GM12878 (cell line): ENCODE results near the gene KIF11. TPM values are rescaled to one million over a fixed set of nuclear protein-coding genes. Genes with fewer than 3 reads are reported as not detected.
A peak's percentile ranks its signal among the peaks of the same experiment; 100 is the strongest.

Source experiments
- ATAC-seq: fragments of 200-7000 bp; cut with Tn5 transposase; 3 replicates; pipeline ENCODE4 v1.9.1; 2020; ENCODE audit warnings: mild to moderate bottlenecking, moderate library complexity
- BruUV-seq: library from RNA; stranded (reverse); fragments of 400-500 nt; replicated peaks from 2 replicates; lab custom pipeline; 2021; lab: Mats Ljungman, UMichigan
- CTCF ChIA-PET: fragments of 300-600 bp; sonication (Branson Sonifier 250); formaldehyde crosslinking; extraction: SDS; loops from one replicate; lab custom pipeline; 2021; ENCODE audit warnings: inconsistent platforms; lab: Yijun Ruan, JAX
- POLR2A ChIA-PET: fragments of 350-600 bp; formaldehyde crosslinking; extraction: SDS; loops from one replicate; lab custom pipeline; 2021; ENCODE audit warnings: inconsistent platforms; lab: Charles Lee
- RAD21 ChIA-PET: fragments of 300-600 bp; sonication (Branson Sonifier 250); formaldehyde crosslinking; loops from one replicate; lab custom pipeline; 2023; ENCODE audit warnings: antibody characterized with exemption; ENCODE audit not compliant: unreplicated experiment; lab: Charles Lee
- SMC1A ChIA-PET: fragments of 300-600 bp; sonication (Branson Sonifier 250); formaldehyde crosslinking; loops from one replicate; lab custom pipeline; 2023; ENCODE audit not compliant: unreplicated experiment, uncharacterized antibody; lab: Charles Lee
- DNase-seq: peaks from one replicate; pipeline ENCODE4 v3.0.0-alpha.2; 2011; ENCODE audit warnings: low read depth, low spot score
- FAIRE-seq: peaks from 3 replicates; lab custom pipeline; 2011; peaks lifted over from hg19 to GRCh38; lab: Jason Lieb, UNC
- H2AFZ ChIP-seq: 2 replicates; pipeline ENCODE4 v1.6.0; 2011; ENCODE audit warnings: low read depth, low read length, control low read depth; ENCODE audit not compliant: control insufficient read depth
- H3K27ac ChIP-seq: 2 replicates; pipeline ENCODE4 v1.5.1; 2011; ENCODE audit warnings: control low read depth; ENCODE audit not compliant: control insufficient read depth, insufficient read depth
- H3K27me3 ChIP-seq, 2 experiments: replicated peaks in 1 of 2; 2 replicates each; pipeline versions ENCODE4 v1.6.0 to v1.6.1; 2011; ENCODE audit warnings: low read length in 1 of 2; ENCODE audit not compliant: control insufficient read depth in 2 of 2, insufficient read depth in 2 of 2
- H3K36me3 ChIP-seq, 2 experiments: 2 replicates each; pipeline ENCODE4 v1.5.1; 2011; ENCODE audit warnings: low read length in 1 of 2; ENCODE audit not compliant: control insufficient read depth in 2 of 2, insufficient read depth in 2 of 2
- H3K4me1 ChIP-seq: 2 replicates; pipeline ENCODE4 v1.6.1; 2011; ENCODE audit warnings: mild to moderate bottlenecking, low read length, moderate library complexity, mixed read lengths; ENCODE audit not compliant: control insufficient read depth, insufficient read depth
- H3K4me2 ChIP-seq: 2 replicates; pipeline ENCODE4 v1.6.0; 2011; ENCODE audit warnings: control low read depth; ENCODE audit not compliant: control insufficient read depth, insufficient read depth
- H3K4me3 ChIP-seq: fragments of 200-600 bp; sonication (generic); 2 replicates; pipeline ENCODE4 v1.5.1; 2016
- H3K79me2 ChIP-seq: 2 replicates; pipeline ENCODE4 v1.6.0; 2011; ENCODE audit warnings: low read length; ENCODE audit not compliant: control insufficient read depth, insufficient read depth
- H3K9ac ChIP-seq: 2 replicates; pipeline ENCODE4 v1.8.0; 2011; ENCODE audit warnings: low read length, control low read depth, mixed read lengths; ENCODE audit not compliant: control insufficient read depth, insufficient read depth
- H3K9me3 ChIP-seq: replicated peaks from 3 replicates; pipeline ENCODE4 v1.5.1; 2011; ENCODE audit warnings: mild to moderate bottlenecking, low read length; ENCODE audit not compliant: control insufficient read depth, insufficient read depth
- H4K20me1 ChIP-seq: 2 replicates; pipeline ENCODE4 v1.6.0; 2011; ENCODE audit not compliant: control insufficient read depth, insufficient read depth
- ATF7 ChIP-seq: fragments of 450-650 bp; IDR thresholded peaks from 2 replicates; pipeline ENCODE4 v1.6.1; 2016; ENCODE audit warnings: low read depth, mild to moderate bottlenecking
- ETV6 ChIP-seq, 2 experiments: fragments of 450-650 bp in 1 of 2; IDR thresholded peaks in 1 of 2; conservative IDR thresholded peaks in 1 of 2; 2 replicates each; pipeline ENCODE4 v1.6.1; 2014; ENCODE audit warnings: antibody characterized with exemption in 1 of 2, borderline replicate concordance in 1 of 2, low read depth in 1 of 2, mild to moderate bottlenecking in 1 of 2, moderate library complexity in 1 of 2
- IKZF2 ChIP-seq, 2 experiments: fragments of 450-650 bp; IDR thresholded peaks; 2 replicates each; pipeline ENCODE4 v1.6.1; 2017; ENCODE audit warnings: mild to moderate bottlenecking in 2 of 2, moderate library complexity in 2 of 2
- PAX5 ChIP-seq: IDR thresholded peaks from 2 replicates; pipeline ENCODE4 v1.6.1; 2011; ENCODE audit warnings: low read depth, low read length, borderline replicate concordance
- SMAD5 ChIP-seq: IDR thresholded peaks from 2 replicates; pipeline ENCODE4 v1.6.1; 2016; ENCODE audit warnings: antibody characterized with exemption, low read depth
- TCF3 ChIP-seq: IDR thresholded peaks from 2 replicates; pipeline ENCODE4 v1.6.1; 2012; ENCODE audit warnings: low read depth, mild to moderate bottlenecking, low read length, borderline replicate concordance; ENCODE audit not compliant: insufficient read depth
- YY1 ChIP-seq: IDR thresholded peaks from 2 replicates; pipeline ENCODE4 v1.6.1; 2011; ENCODE audit warnings: low read depth, mild to moderate bottlenecking, low read length
- WGBS: methylation state at CpG from one replicate; pipeline ENCODE4 v1.1.6; 2016; ENCODE audit warnings: low lambda C conversion rate; ENCODE audit not compliant: insufficient replicate concordance, insufficient coverage; ENCODE audit errors: missing lambda C conversion rate; 5-methylcytosine and 5-hydroxymethylcytosine counted together
- in situ Hi-C: fragments of 300-500 bp; cut with MboI; formaldehyde crosslinking; loops from 9 replicates; pipeline ENCODE4 v1.14.3; 2018; ENCODE audit warnings: mixed read lengths
- intact Hi-C: fragments of 100-400 bp; cut with micrococcal nuclease; formaldehyde crosslinking; loops from one replicate; pipeline ENCODE4 v1.14.2; 2022; ENCODE audit not compliant: unreplicated experiment
- polyA plus RNA-seq, 11 experiments: library from polyadenylated mRNA; depleted of rRNA in 4 of 11; unstranded in 6 of 11; stranded (reverse) in 5 of 11; fragments of >200 nt; fragmentation: Nextera tagmentation in 4 of 11; fragmentation: Illumina TruSeq in 1 of 11; extraction: Ambion mirVana in 4 of 11; extraction: Trizol in 1 of 11; gene quantifications; 1 replicate in 1 of 11; 2 replicates in 10 of 11; pipeline versions ENCODE4 v1.2.1 to v1.2.3, GENCODE V29; 2011 to 2016; ENCODE audit warnings: inconsistent platforms in 2 of 11, missing spikeins in 2 of 11, low read depth in 1 of 11
- total RNA-seq, 4 experiments: library from RNA; depleted of rRNA in 3 of 4; stranded (reverse); fragments of >200 nt in 3 of 4; fragmentation: Illumina TruSeq in 1 of 4; extraction: Trizol in 1 of 4; gene quantifications; 2 replicates each; pipeline versions ENCODE4 v1.2.1 to v1.2.3, GENCODE V29; 2013 to 2021
- TF ChIP-seq, protein P1 (sequence below): fragments of 450-650 bp; IDR thresholded peaks from 2 replicates; pipeline ENCODE4 v1.6.1; 2017; ENCODE audit warnings: mild to moderate bottlenecking, low read depth, inconsistent platforms; ENCODE audit not compliant: poor library complexity, severe bottlenecking
- TF ChIP-seq, protein P2 (sequence below): IDR thresholded peaks from 2 replicates; pipeline ENCODE4 v1.6.1; 2012; ENCODE audit warnings: low read depth, low read length, improper control_type of control experiment
- TF ChIP-seq, protein P3 (sequence below): IDR thresholded peaks from 2 replicates; pipeline ENCODE4 v1.6.1; 2011; ENCODE audit warnings: mild to moderate bottlenecking, low read depth, low read length, moderate library complexity; ENCODE audit not compliant: insufficient replicate concordance
- TF ChIP-seq, protein P4 (sequence below): fragments of 450-650 bp; IDR thresholded peaks from 2 replicates; pipeline ENCODE4 v1.6.1; 2017; ENCODE audit warnings: mild to moderate bottlenecking, moderate library complexity
- TF ChIP-seq, protein P5 (sequence below): IDR thresholded peaks from 2 replicates; pipeline ENCODE4 v1.6.1; 2011; ENCODE audit warnings: borderline replicate concordance, low read depth, mild to moderate bottlenecking, moderate library complexity, mixed read lengths, low read length; ENCODE audit not compliant: insufficient read depth; ENCODE audit errors: extremely low read length

KIF11 gene
- total and polyA plus RNA-seq, 10 of the 15 experiments (the other 5 are each of a cell fraction or from before 2014, with no cell fraction given) = 14.1 to 79.8 (median 41.9) TPM

DNA sequence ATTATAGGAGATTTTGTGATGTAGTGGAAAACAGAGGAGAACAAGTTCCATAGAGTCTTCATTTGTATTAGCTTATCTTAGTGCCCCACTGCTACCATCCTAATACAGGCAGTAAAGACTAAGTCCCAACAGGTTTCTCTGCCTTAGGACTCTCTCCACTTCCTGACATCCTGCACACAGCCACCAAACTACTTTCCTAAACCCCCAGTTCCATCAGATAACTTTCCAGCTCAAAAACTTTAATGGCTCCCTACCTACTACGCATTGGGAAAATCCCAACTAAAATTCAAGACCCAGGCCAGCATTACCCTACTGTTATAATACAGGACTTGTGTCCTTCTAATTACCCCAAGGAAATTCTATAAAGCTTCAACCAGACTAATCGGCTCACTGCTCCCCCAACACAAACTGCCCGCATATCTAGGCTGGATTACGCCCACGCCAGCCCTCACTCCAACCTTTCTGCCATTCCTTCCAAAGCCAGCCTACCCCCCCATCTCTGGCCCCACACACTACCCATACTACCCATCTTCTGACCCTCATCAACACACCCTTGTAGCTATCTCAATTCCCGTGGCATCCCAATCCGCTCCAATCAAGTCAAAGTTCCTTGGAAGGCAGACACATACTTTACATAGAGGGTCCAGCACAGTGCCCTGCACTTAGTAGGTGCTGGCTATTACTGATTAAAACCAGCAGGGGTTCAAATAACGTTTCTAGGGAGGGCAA, 20.4 kb upstream of the KIF11 start:
- intact Hi-C loops (loop anchor here (10.0 kb wide), 1 partner anchor 488 kb away; no protein-coding TSS in a partner anchor), in situ Hi-C loops (loop anchor here (5.0 kb wide), 1 partner anchor 55 kb away; no protein-coding TSS in a partner anchor)
- DNase-seq = no peak
- Histone ChIP-seq H3K9me3 (no peaks in the 10 kb centered on the region), H3K27me3 (no peaks in the 10 kb centered on the region), H3K27ac (no peak overlapping the region; the same call in 1 of the 2 replicates), H3K4me2 (peak overlapping the region; percentile 85), H3K79me2 (peaks cover 45% of the 10 kb centered on the region), H3K4me1 (peaks cover 10% of the 10 kb centered on the region), H3K36me3 (no peaks in the 10 kb centered on the region; a peak in 1 of 4 replicates), H3K4me3 (peak overlapping the region; percentile 82), H2AFZ (no peak overlapping the region; the same call in 1 of the 2 replicates), H3K9ac (peak overlapping the region; percentile 76), H4K20me1 (no peaks in the 10 kb centered on the region)
- ChIA-PET RAD21 (interaction anchor here (0.9 to 5.9 kb wide), 7 partner anchors 10 to 777 kb away, joined by 3 to 69 read pairs (median 3); no protein-coding TSS in a partner anchor), POLR2A (interaction anchor here (0.6 to 2.5 kb wide), 4 partner anchors 18 to 623 kb away, joined by 3 to 8 read pairs (median 3); partner anchors contain the start of gene KIF11), SMC1A (interaction anchor here (0.9 to 10.3 kb wide), 15 partner anchors 9 to 484 kb away, joined by 3 to 106 read pairs (median 4); partner anchors contain the start of genes EXOC6 and KIF11), CTCF (interaction anchor here (0.6 to 9.2 kb wide), 11 partner anchors 18 to 476 kb away, joined by 3 to 179 read pairs (median 5); no protein-coding TSS in a partner anchor)
- no peak for ATAC-seq
- TF ChIP-seq, protein P1, sequence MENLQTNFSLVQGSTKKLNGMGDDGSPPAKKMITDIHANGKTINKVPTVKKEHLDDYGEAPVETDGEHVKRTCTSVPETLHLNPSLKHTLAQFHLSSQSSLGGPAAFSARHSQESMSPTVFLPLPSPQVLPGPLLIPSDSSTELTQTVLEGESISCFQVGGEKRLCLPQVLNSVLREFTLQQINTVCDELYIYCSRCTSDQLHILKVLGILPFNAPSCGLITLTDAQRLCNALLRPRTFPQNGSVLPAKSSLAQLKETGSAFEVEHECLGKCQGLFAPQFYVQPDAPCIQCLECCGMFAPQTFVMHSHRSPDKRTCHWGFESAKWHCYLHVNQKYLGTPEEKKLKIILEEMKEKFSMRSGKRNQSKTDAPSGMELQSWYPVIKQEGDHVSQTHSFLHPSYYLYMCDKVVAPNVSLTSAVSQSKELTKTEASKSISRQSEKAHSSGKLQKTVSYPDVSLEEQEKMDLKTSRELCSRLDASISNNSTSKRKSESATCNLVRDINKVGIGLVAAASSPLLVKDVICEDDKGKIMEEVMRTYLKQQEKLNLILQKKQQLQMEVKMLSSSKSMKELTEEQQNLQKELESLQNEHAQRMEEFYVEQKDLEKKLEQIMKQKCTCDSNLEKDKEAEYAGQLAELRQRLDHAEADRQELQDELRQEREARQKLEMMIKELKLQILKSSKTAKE = no peak
- TF ChIP-seq IKZF2 (IDR thresholded peaks at IDR 0.05) (no peak), SMAD5 (no peak), YY1 (no peak), ETV6 (conservative IDR thresholded peaks at IDR 0.05 in 1 of 2, IDR thresholded peaks at IDR 0.05 in 1 of 2; ENCODE audit: borderline replicate concordance in 1 of 2, low read depth in 1 of 2) (no peak), TCF3 (no peak), PAX5 (no peak), ATF7 (no peak)
- TF ChIP-seq, protein P2, sequence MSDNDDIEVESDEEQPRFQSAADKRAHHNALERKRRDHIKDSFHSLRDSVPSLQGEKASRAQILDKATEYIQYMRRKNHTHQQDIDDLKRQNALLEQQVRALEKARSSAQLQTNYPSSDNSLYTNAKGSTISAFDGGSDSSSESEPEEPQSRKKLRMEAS = no peak
- TF ChIP-seq, protein P3, sequence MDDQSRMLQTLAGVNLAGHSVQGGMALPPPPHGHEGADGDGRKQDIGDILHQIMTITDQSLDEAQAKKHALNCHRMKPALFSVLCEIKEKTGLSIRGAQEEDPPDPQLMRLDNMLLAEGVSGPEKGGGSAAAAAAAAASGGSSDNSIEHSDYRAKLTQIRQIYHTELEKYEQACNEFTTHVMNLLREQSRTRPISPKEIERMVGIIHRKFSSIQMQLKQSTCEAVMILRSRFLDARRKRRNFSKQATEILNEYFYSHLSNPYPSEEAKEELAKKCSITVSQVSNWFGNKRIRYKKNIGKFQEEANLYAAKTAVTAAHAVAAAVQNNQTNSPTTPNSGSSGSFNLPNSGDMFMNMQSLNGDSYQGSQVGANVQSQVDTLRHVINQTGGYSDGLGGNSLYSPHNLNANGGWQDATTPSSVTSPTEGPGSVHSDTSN = no peak
- TF ChIP-seq, protein P4, sequence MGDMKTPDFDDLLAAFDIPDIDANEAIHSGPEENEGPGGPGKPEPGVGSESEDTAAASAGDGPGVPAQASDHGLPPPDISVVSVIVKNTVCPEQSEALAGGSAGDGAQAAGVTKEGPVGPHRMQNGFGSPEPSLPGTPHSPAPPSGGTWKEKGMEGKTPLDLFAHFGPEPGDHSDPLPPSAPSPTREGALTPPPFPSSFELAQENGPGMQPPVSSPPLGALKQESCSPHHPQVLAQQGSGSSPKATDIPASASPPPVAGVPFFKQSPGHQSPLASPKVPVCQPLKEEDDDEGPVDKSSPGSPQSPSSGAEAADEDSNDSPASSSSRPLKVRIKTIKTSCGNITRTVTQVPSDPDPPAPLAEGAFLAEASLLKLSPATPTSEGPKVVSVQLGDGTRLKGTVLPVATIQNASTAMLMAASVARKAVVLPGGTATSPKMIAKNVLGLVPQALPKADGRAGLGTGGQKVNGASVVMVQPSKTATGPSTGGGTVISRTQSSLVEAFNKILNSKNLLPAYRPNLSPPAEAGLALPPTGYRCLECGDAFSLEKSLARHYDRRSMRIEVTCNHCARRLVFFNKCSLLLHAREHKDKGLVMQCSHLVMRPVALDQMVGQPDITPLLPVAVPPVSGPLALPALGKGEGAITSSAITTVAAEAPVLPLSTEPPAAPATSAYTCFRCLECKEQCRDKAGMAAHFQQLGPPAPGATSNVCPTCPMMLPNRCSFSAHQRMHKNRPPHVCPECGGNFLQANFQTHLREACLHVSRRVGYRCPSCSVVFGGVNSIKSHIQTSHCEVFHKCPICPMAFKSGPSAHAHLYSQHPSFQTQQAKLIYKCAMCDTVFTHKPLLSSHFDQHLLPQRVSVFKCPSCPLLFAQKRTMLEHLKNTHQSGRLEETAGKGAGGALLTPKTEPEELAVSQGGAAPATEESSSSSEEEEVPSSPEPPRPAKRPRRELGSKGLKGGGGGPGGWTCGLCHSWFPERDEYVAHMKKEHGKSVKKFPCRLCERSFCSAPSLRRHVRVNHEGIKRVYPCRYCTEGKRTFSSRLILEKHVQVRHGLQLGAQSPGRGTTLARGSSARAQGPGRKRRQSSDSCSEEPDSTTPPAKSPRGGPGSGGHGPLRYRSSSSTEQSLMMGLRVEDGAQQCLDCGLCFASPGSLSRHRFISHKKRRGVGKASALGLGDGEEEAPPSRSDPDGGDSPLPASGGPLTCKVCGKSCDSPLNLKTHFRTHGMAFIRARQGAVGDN = no peak
- TF ChIP-seq, protein P5, sequence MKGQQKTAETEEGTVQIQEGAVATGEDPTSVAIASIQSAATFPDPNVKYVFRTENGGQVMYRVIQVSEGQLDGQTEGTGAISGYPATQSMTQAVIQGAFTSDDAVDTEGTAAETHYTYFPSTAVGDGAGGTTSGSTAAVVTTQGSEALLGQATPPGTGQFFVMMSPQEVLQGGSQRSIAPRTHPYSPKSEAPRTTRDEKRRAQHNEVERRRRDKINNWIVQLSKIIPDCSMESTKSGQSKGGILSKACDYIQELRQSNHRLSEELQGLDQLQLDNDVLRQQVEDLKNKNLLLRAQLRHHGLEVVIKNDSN = no peak
- 58% methylated on average over 8 of the region's 8 CpGs for WGBS
- TSS peak; percentile 75 for BruUV-seq
- FAIRE-seq = no peak
